Caki2 (cell line): ENCODE measurements around the gene RNF224. TPM values are rescaled to one million over a fixed set of nuclear protein-coding genes. Genes with fewer than 3 reads are reported as not detected.

Experiments used
- DNase-seq: peaks from one replicate; pipeline ENCODE4 v3.0.0-alpha.2; 2015; ENCODE audit warnings: low read depth
- in situ Hi-C: cut with HindIII; loops from 2 replicates; pipeline ENCODE4 v1.10.0; 2016; ENCODE audit warnings: low sequenced_read_pairs, low pct_unique_long_range_greater_than_20kb, mixed read lengths
- total RNA-seq: library from RNA; depleted of rRNA; stranded (reverse); fragments of >200 nt; shearing (Covaris generic); gene quantifications from 2 replicates; pipeline ENCODE4 v1.2.3, GENCODE V29; 2014; ENCODE audit warnings: low replicate concordance; rRNA removed

RNF224 gene
- total RNA-seq: not detected in 2 replicates

DNA sequence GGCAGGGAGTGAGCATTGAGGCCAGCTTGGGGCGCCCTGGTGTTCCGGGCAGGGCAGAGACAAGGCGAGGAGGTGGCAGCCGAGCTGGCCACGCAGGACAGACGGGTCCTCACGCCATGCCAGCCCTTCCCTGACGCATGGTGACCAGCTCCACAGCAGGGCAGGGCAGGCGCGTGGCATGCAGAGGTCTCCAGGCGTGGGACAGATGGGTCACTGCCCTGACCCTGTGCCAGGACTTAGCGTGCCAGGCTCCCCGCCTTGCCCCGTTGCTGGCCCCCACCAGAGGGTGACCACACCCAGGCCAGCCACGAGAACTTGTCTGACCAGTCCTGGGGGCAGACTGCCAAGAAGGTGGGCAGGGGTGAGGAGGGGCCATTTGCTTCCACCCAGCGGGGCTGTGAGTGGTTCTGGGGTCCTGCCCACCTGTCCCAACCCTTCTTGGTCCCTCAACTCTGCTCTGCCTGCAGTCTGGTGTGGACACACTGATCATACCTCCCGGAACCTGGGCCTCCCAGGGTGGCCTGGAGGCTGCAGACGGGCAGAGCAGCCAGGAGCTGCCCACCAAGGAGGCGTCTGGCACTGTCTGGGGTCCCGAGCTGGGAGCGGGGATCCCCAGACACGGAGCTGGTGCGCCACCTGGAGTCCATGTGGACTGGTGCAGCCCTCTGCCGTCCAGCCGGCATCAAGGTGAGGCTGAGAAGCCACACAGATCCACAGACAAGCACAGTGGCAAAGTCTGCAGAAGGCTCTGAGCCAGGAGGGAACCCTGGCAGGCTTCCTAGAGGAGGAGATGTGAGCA lies at the start of gene RNF224:
TSS of gene RNF224 (plus strand) at position 449 of the 799 bp plus-strand sequence. CDS start 834 bp downstream, outside the sequence.
- in situ Hi-C loops: no loop called here
- peak; percentile 78 for DNase-seq

DNA sequence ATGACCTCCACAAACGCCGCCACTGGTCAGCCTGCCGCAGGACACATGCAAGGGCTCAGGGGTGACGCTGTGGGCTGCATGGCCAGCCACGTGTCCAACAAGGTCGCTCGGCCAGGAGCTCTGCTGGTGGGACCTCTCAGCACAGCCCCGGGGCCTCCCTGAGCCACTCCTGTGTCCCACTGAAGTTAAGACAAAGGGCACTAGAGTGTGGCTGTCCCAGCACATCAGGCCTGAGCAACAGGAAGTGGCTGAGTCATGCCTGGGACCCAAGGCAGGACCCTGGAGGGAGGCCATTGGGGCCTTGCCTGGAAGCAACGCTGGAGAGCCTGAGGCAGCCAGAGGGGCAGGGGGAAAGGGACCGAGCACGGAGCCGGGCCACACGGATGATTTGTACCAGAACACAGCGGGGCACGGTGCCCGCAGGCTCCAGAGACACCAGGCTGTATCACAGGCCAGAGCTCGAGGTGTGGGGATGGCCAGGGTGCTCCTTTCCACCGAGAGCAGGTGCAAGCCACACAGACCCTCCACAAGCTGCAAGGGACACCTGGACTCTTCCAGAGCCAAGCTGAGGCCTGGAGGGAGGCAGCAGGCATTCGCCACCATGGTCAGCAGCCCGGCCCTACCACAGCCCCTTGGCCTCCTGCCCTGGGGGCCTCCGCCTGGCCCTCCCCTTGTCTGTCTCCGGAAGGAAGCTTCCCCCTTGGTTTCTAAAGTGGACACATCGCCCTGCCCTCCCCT lies 48.9 kb upstream of the RNF224 start:
- in situ Hi-C loops: no loop called here
- no peak for DNase-seq

- in situ Hi-C loops: no loop called here
- no peak for DNase-seq
Measured at GRCh38 chr9:137178939-137179630, 48.2 kb upstream of the RNF224 start.

DNA sequence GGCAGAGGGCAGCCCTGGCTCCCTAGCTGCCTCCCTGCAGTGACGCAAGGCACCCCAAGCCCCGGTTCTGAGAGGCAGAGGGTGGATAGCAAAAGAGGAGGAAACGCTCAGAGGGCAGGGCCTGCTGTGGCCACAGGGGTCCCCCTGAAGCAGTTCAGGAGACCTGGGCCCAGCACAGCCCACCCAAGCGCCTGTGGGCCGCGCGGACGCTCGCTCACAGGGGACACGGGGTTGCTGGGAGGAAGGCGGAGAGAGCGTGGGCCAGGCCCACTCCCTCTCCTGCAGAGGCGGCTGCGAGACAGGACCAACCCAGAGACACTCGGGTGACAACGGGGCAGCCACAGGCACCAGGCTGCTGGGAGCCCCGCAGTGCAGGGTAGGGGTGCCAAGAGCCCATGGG lies 47.5 kb upstream of the RNF224 start:
- in situ Hi-C loops: no loop called here
- DNase-seq: no peak

- no peak for DNase-seq
Measured at GRCh38 chr9:137180491-137180890, 46.8 kb upstream of the RNF224 start.

DNA sequence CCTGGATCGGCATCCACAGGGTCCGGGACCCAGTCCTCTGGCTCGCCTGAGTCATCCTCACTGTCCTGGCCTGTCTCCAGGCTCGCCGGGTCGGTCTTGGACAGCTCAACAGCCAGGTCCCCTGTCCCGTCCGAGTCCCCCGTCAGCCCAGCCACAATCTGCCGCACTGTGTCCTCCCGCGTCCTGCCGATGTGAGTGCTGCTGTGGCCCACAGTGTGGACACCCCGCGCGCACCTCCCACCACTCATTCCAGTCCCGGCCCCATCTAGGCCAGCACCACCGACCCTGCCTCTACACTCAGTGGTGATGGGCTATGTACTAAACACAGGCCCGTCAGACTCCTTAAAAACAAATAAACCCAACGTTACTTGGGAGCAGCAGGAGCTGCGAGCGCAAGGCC lies 45.6 kb upstream of the RNF224 start:
- in situ Hi-C loops: no loop called here
- DNase-seq: no peak

More at GRCh38 chr9:137180491-137180890, 46.8 kb upstream of the RNF224 start:
- in situ Hi-C loops: no loop called here

DNA sequence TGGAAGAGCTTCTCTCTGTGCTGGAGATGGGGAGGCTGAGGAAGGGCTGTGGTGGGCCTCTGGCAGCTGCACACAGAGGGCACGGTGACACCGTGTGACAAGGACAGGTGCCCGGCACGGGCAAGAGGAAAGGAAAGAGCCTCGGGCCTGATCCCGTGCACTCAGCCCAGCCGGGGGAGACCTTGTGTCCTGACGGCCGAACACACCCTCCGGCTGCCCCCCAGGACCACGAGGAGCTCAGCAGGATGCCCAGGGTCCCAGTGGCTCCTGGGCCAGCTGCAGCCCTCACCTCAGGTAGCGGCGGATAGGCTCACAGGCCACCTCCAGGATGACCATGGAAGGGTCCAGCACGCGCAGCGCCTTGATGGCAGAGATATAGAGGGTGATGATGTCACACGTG lies 44.5 kb upstream of the RNF224 start:
- in situ Hi-C loops: no loop called here
- no peak for DNase-seq

- in situ Hi-C loops: no loop called here
- no peak for DNase-seq
Measured at GRCh38 chr9:137183980-137184595, 43.2 kb upstream of the RNF224 start.

DNA sequence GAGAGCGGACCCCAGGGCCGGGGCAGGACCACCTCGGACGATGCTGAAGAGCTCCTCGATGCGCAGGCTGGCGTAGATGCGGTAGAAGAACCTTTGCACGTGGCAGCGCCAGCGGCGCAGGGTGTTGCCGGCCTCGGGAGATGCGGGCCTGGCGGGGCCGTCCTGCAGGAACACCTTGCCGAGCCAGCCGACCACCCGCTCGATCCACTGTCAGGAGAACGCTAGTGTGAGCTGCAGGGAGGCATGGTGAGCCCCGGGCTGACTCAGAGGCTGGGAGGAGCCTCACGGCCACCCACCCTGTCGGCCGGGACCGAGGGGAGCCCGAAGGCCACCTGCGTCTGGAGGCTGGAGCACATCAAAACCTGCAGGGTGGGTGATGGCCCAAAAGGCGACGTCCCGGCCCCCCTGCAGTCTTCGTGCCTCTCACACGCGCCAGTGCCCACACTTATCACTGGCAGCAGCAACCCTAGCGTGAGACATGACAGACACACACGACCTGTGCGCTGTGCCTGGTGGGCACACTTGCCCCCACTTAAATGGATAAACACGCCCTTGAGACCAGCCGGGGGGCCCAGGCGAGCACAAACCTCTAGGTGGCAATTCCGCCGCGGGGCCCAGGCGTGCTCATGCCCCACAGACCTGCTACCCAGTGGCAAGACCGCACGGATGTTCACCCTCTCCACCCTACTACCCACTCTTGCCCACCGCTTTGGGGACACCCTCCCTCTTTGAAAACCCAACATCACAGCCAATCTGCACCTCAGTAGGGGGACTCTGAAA lies 42.2 kb upstream of the RNF224 start:
- DNase-seq: no peak
- in situ Hi-C loops: no loop called here

DNA sequence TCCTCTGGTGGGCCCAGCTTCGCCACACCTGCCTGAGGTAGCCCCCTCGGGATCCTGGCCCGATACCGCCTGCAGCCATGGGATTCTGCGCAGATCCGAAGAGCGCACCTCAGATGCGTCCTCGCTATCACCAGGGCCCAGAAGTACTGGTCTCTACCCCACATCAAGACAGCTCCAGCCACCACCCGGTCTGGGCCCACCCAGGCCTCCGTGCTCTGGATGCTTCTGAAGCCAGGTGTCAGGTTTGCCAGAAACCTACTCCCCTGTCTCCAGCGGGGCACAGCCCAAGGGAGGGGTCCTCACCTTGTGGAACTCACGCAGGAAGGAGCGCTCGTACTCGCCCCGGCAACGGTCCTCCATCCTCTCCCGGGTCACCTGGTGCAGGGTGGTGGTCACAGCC lies 41.4 kb upstream of the RNF224 start:
- DNase-seq: no peak
- in situ Hi-C loops: no loop called here

- in situ Hi-C loops: no loop called here
- DNase-seq: no peak
Measured at GRCh38 chr9:137186385-137186784, 40.9 kb upstream of the RNF224 start.

DNA sequence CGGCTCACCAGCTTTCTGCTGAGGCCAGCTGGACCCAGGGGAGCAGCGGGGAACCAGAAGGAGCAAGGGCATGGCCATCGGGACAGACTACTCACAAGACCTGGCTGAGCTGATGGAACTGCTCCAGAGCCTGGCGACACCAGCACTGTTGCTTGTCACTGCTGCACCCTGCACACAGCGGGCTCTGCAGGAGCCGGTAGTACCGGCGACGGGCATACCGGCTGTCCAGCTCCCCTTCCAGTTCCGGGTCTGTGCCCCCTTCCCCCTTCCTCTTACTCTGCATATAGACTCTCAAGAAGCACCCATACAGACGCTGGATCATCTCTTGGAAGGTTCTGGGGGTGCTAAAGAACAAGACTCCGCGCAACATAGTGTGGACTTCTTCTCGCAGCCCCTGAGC lies 39.9 kb upstream of the RNF224 start:
- in situ Hi-C loops: no loop called here
- DNase-seq: no peak

DNA sequence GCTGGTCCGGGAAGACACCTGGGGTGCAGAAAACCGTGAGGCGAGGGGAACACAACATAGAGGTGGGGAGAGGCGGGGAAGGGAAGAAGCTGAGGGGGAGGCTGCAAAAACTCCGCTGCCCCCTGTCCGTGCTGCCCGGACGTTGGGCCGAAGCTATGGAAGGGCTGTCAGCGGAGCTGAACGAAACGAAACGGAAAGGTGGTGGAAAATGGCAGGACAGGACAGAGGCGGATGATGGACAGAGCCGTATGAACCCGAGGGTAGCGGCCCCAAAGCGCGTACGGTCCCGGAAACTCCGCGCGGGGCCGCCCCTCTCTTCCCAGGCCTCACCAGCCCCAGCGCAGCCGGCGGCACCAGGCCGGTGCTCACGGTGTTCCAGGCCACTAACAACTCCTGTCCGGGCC lies 39.2 kb upstream of the RNF224 start:
- DNase-seq: no peak
- in situ Hi-C loops: no loop called here

DNA sequence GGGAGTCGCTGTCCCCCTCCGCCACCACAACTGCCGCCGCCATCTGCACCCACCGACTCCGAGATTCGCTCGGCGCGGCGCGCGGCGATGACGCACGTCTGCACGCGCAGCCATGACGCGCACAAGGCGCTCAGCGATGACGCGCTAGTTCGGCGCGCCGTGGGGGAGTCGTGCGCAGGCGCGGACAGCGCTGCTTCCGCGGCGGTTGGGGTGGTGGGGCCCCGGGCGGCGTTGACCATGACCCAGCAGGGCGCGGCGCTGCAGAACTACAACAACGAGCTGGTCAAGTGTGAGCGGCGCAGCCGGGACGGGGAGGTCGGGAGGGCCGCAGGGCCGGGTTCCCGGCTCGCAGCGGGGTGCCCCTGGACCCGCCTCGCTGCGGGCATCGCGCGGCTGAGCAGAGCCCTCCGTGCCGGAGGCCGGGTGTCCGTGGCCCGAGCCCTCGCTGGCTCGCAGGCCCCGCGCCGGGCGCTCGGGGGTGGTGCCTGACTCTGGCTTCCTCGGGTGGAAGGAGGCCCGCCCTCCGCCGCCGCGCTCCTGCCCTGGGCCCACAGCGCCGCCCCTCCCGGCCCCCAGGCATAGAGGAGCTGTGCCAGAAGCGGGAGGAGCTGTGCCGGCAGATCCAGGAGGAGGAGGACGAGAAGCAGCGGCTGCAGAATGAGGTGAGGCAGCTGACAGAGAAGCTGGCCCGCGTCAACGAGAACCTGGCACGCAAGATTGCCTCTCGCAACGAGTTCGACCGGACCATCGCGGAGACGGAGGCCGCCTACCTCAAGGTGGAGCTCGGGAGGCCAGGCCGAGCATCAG lies 38.6 kb upstream of the RNF224 start, which contains the start of the genes ANAPC2 and SSNA1:
TSS of gene ANAPC2 (minus strand) at position 71 of the 807 bp plus-strand sequence. CDS start at position 43, 28 bp downstream.
TSS of gene SSNA1 (plus strand) at position 187 of the 807 bp plus-strand sequence. CDS start at position 238, 51 bp downstream.
- in situ Hi-C loops: no loop called here
- peak; percentile 94 for DNase-seq

DNA sequence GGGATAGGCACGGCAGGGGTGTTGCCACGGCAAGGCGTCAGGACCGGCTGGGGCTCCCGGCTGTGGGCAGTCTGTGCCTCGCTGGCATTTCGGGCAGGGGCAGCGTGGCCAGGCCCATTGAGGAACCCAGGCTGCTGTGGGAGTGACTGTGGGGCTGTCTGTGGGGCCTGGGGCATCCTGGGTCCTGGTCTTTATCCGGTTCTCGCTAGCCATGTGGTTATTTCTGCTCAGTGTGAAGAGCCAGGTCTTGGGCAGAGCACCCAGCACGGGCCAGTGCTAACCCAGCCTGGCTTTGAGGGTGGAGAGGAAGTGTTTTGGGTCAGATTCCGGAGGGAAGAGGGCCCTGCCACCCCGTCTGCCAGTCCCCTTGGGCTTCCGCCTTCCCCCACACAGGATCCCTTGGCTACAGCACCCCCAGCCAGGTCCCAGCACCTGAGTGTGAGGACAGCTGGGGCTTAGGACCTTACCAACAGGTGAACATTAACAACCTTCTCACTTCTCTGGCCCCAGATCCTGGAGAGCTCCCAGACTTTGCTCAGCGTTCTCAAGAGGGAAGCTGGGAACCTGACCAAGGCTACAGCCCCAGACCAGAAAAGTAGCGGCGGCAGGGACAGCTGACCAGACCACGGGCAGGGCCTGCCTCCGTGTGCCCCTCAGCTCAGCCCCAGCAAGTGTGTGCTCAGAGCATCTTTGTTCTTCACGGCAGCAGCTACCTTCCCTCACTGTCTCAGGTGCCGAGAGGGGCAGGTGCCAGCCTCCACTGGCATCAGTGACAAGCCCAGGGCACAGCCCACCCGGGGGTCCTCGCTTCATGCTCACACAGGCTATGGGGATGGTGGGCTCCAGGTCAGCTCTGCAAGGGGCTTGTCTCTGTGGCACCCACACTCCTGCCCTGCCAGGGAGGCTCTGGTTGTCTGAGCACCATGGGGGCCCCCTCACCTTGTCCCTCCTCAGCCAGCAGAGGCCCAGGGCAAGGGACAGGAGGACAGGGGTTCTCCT lies 37.7 kb upstream of the RNF224 start:
- in situ Hi-C loops: no loop called here
- no peak for DNase-seq
